SK-MEL-5 (cell line): Measurements from ENCODE around the gene PHF21B. TPM values are rescaled to one million over a fixed set of nuclear protein-coding genes. Genes with fewer than 3 reads are reported as not detected.
"Not testable (repeated sequence)": the region's sequence is repeated elsewhere in the genome, so short reads cannot be mapped to it uniquely, and the experiment has no call there.

Experiments used
- DNase-seq: peaks from one replicate; pipeline ENCODE4 v3.0.0-alpha.2; 2016; ENCODE audit warnings: low read depth, low spot score
- in situ Hi-C: cut with HindIII; loops from 2 replicates; pipeline ENCODE4 v1.10.0; 2016; ENCODE audit warnings: low sequenced_read_pairs, high pct_unique_total_duplicates, low pct_unique_long_range_greater_than_20kb
- total RNA-seq: library from RNA; depleted of rRNA; stranded (reverse); fragments of >200 nt; shearing (Covaris generic); gene quantifications from 2 replicates; pipeline ENCODE4 v1.2.3, GENCODE V29; 2014

PHF21B gene
- total RNA-seq, 1 experiment from 2014 or later = 4.2 TPM

DNA sequence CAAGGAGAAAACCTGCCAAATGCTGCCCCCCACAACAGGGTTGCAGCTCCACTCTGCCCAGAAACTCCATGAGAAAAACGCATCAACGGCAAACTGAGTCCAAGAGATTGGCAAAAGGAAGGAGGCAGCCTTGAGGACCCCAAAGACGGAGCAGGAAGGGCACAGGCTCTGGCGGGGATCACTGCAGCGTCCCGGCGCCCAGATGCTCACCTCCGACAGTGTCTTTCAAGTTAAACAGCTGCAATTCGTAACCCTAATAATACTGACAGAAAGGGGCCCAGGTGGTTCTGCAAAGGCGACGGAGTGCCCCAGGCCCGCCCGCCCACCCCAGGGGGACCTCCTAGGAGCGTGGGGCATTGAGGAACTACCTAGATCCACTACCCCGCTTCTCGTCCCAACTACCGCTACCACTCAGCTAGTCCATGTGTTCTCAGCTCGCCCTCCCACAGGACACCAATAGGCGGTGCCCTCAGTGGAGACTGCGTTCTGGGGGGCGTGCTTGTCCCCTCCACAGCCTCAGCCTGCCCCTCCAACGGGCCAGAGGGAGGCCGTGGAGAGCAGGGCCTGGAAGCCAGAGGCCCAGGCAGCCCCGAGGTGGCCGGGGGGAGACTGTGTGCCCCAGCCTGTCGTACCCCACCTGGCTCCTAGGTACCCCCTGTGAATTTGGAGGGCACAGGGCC lies 127.4 kb downstream of the PHF21B start:
- DNase-seq = no peak
- in situ Hi-C loops = no loop called here

DNA sequence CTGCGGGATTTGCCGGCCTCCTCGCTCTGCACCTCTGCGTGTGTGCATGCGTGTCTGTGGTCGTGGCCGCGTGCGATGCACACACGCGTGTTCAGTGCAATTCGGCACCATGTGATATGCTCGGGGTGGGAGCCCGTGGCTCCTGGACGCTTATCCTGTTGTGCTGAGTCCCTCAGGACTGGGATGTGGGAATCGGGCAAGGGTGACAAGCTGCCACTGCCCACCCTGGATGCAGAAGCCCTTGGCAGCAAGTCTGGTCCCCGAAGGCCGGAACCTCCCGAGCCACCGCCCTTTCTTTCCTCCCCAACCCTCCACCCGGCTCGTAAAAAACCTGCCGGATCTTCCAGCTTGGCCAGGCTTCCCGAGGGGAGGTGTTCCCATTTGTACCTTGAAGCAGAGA lies 128.2 kb downstream of the PHF21B start:
- in situ Hi-C loops = no loop called here
- no peak for DNase-seq

DNA sequence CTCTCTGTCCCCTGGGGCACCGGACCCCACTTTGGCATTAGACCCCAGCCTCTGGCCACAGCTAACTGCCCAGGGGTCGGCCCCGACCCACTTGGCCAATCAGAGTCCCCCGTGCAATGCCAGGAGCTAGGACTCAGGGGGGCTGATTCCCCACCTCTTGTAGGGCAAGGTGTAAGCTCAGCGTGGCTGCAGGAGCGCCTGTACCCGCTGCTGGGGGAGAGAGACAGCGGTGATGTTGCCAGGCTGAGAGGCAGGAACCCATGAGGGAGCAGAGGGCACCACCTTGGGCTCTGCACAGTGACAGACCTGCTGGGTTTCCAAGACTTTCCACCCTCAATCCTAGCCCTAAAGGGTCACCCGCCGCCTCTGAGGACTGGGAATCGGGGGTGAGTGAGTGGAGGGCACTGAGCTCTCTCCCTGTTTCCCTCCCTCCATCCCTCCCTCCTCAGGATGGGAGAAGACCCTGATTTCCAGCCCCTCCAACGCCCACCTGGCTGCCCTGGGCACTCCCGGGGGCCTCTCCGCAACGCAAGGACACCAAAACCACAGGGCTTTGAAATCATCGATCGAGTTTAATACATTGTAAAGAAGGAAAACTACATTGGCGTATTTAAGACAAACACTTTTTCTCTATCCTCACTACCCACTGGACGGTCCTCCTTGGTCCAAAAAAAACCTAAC lies 129.1 kb downstream of the PHF21B start:
- no peak for DNase-seq
- in situ Hi-C loops = no loop called here

DNA sequence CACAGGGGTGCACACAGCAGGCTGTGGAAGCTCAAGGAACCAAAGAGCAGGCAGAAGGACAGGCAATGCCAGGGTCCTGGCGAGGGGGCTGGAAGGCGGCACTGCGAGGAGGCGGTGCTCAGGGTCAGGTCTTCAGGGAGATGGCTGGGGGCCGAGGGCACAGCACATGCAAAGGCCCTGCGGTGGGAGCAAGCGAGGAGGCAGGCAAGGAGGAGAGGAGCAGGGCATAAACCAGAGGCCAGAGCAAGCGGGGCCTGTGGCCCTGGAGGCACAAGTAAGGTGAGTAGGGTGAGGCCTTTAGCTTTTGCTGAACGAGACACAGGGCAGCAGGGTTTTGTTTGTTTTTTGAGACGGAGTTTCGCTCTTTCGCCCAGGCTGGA lies 130.5 kb downstream of the PHF21B start:
- no peak for DNase-seq
- in situ Hi-C loops = no loop called here

GRCh38 chr22:44878483-44879300 lies 131.1 kb downstream of the PHF21B start:
- no peak for DNase-seq
- in situ Hi-C loops = no loop called here

DNA sequence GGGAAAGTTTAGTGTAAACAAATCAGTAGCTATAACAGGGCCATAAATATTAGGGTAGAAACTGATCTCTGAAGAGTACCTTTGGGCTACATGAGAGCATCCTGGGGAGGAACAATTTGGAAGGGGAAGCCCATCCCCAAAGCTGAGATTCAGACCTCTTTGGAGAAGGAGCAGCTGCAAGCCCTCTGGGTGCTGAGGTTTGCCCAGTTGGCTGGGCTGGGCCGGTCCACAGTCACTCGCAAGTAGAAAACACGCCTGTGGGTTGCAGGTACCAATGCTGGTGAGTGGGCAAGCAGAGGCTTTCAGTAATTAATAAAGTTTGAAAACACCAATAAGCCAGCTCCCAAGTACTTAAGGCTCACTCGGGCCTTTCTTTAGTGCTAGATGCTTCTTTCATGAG lies 132.9 kb downstream of the PHF21B start:
- in situ Hi-C loops = no loop called here
- DNase-seq = no peak

GRCh38 chr22:44871782-44872181 lies 138.0 kb downstream of the PHF21B start:
- in situ Hi-C loops = no loop called here
- DNase-seq = no peak

- in situ Hi-C loops = no loop called here
- DNase-seq = peak; percentile 19
Measured at GRCh38 chr22:44870021-44870420, 139.8 kb downstream of the PHF21B start.

- in situ Hi-C loops = no loop called here
- no peak for DNase-seq
Measured at GRCh38 chr22:44869196-44869595, 140.6 kb downstream of the PHF21B start.

DNA sequence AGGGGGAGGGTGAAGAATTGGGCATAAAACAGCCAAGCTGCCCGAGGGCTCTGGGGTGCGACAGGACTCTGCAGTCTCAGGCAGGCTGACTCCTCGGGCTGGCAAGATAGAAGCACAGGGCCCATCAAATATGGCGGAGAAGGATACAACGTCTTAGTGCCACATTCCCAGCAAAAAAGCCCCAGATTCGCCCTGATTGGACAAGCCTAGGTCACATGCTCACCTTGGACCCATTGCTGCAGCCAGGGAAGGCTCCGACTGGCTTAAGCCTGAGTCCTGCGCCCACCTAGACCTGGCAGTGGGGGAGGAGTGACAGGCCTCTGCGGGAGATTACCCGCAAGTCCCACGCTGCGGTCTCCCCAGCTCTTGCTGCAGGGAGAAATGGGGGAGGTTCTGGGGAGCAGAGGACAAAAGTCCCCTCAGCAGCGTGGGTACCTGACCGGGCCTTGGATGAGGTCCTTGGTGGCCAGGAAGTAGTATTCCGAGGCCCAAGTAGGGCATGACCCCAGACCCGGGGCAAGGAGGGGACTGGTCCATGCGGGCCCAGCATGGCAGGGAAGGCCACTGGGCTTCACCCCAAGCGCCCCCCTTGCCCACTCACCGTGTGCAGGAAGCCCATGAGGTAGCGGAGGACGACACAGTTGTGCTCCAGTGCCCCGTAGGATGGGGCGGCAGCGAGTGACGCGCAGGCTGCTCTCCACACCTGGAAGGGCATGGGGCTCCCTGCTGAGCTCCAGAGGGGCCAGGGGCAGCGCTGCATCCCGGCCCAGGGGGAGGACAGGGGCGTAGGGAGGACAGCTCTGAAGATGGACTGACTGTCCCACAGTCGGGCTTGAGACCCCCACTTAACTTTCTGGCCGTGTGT lies 144.4 kb downstream of the PHF21B start:
- no peak for DNase-seq
- in situ Hi-C loops = no loop called here

GRCh38 chr22:44862981-44863860 lies 146.6 kb downstream of the PHF21B start:
- peak; percentile 25 for DNase-seq
- in situ Hi-C loops = no loop called here

DNA sequence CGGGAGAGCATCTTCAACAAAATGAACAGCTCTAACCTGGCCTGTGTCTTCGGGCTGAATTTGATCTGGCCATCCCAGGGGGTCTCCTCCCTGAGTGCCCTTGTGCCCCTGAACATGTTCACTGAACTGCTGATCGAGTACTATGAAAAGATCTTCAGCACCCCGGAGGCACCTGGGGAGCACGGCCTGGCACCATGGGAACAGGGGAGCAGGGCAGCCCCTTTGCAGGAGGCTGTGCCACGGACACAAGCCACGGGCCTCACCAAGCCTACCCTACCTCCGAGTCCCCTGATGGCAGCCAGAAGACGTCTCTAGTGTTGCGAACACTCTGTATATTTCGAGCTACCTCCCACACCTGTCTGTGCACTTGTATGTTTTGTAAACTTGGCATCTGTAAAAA lies 147.5 kb downstream of the PHF21B start:
- DNase-seq = no peak
- in situ Hi-C loops = no loop called here

GRCh38 chr22:44861245-44861644 lies 148.6 kb downstream of the PHF21B start:
- in situ Hi-C loops = no loop called here
- no peak for DNase-seq

DNA sequence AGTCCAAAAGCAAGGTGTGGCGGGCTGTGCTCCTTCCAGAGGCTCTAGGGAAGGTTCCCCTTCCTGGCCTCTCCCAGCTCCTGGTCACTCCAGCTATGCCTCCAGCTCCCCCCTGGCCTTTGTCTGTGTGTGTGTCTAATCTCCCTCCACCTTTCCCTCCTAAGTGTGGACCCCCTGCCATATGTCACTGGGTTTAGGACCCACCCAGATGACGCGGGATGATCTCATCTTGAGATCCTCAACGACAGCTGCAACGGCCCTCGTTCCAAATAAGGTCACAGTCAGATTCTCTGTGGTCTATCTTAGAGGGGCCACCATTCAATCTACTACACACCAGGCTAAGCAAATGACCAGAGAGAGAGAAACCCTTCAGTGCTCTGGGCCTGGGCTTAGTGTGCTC lies 149.5 kb downstream of the PHF21B start:
- in situ Hi-C loops = no loop called here

GRCh38 chr22:44859641-44860040 lies 150.2 kb downstream of the PHF21B start:
- no peak for DNase-seq
- in situ Hi-C loops = no loop called here

More for the DNA sequence above, 149.5 kb downstream of the PHF21B start:
- DNase-seq = no peak

DNA sequence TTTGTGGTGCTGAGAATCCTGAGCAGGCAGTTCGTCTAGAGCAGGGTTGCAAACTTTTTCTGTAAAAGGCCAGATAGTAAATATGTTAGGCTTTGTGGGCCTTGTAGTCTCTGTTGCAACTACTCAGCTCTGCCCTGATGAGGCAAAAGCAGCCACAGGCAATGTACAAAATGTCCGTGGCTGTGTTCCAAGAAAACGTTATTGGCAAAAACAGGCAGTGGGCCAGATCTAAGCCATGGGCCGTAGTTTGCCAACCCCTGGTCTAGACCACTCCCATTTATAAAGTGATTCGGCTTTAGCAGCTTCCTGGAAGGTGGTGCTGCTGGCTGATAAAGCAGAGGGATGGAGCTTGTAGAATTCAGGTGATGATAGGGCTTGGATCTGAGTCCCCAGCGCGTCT lies 151.0 kb downstream of the PHF21B start:
- DNase-seq, in situ Hi-C loops: not testable (repeated sequence)

- DNase-seq = no peak
- in situ Hi-C loops = no loop called here
Measured at GRCh38 chr22:44855855-44856254, 153.9 kb downstream of the PHF21B start.
